ENCODE measurements around the gene JPH4.

JPH4 gene

DNA sequence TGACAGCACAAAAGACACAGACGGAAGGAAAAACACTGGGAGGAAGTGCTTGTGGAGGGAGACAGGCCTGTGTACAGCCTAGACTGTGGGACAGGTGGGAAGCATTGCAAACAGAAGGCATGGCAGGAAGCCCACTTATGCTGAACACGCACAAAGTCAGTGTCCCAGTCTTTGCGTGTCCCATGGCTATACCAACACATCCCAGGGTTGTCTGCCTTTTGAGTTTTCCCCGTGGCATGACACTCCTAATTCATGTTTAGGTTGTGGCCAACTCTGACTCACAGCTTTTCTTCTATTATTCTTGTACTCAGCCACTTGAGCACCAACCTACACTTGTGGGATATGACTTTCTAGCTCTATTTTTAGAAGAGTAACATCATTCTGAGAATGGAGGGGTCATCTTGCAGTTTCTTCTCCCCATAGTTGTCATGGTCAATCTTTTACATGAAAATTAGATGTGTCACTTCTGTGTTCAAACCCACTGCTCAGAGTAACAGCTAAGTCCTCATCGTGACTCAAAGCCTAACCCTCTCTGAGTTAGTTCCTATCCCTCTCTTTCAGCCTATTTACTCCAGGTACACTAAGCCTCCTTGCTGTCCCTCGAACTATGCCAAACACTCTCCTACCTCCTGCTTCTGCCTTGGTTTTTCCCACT, 27.5 kb upstream of the JPH4 start:
- TF ChIP-seq SNAI2 (CRISPR knock-in tag; IDR thresholded peaks at IDR 0.05) = no peak
- TF ChIP-seq ZNF565 (CRISPR knock-in tag; conservative IDR thresholded peaks at IDR 0.05; ENCODE audit: low read depth) = no peak
- no peak for TF ChIP-seq ISL1 (CRISPR knock-in tag; IDR thresholded peaks at IDR 0.05)
- TF ChIP-seq OSR1 (CRISPR knock-in tag; IDR thresholded peaks at IDR 0.05) = no peak
- TF ChIP-seq, protein P1, sequence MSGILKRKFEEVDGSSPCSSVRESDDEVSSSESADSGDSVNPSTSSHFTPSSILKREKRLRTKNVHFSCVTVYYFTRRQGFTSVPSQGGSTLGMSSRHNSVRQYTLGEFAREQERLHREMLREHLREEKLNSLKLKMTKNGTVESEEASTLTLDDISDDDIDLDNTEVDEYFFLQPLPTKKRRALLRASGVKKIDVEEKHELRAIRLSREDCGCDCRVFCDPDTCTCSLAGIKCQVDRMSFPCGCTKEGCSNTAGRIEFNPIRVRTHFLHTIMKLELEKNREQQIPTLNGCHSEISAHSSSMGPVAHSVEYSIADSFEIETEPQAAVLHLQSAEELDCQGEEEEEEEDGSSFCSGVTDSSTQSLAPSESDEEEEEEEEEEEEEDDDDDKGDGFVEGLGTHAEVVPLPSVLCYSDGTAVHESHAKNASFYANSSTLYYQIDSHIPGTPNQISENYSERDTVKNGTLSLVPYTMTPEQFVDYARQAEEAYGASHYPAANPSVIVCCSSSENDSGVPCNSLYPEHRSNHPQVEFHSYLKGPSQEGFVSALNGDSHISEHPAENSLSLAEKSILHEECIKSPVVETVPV (CRISPR knock-in tag; IDR thresholded peaks at IDR 0.05) = no peak
- no peak for TF ChIP-seq TCF4 (CRISPR knock-in tag; IDR thresholded peaks at IDR 0.05; ENCODE audit: borderline replicate concordance)
- TF ChIP-seq, protein P2, sequence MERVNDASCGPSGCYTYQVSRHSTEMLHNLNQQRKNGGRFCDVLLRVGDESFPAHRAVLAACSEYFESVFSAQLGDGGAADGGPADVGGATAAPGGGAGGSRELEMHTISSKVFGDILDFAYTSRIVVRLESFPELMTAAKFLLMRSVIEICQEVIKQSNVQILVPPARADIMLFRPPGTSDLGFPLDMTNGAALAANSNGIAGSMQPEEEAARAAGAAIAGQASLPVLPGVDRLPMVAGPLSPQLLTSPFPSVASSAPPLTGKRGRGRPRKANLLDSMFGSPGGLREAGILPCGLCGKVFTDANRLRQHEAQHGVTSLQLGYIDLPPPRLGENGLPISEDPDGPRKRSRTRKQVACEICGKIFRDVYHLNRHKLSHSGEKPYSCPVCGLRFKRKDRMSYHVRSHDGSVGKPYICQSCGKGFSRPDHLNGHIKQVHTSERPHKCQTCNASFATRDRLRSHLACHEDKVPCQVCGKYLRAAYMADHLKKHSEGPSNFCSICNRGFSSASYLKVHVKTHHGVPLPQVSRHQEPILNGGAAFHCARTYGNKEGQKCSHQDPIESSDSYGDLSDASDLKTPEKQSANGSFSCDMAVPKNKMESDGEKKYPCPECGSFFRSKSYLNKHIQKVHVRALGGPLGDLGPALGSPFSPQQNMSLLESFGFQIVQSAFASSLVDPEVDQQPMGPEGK (CRISPR knock-in tag; IDR thresholded peaks at IDR 0.05; ENCODE audit: borderline replicate concordance) = no peak
- TF ChIP-seq ZNF70 (CRISPR knock-in tag; IDR thresholded peaks at IDR 0.05) = no peak
- TF ChIP-seq, protein P3, sequence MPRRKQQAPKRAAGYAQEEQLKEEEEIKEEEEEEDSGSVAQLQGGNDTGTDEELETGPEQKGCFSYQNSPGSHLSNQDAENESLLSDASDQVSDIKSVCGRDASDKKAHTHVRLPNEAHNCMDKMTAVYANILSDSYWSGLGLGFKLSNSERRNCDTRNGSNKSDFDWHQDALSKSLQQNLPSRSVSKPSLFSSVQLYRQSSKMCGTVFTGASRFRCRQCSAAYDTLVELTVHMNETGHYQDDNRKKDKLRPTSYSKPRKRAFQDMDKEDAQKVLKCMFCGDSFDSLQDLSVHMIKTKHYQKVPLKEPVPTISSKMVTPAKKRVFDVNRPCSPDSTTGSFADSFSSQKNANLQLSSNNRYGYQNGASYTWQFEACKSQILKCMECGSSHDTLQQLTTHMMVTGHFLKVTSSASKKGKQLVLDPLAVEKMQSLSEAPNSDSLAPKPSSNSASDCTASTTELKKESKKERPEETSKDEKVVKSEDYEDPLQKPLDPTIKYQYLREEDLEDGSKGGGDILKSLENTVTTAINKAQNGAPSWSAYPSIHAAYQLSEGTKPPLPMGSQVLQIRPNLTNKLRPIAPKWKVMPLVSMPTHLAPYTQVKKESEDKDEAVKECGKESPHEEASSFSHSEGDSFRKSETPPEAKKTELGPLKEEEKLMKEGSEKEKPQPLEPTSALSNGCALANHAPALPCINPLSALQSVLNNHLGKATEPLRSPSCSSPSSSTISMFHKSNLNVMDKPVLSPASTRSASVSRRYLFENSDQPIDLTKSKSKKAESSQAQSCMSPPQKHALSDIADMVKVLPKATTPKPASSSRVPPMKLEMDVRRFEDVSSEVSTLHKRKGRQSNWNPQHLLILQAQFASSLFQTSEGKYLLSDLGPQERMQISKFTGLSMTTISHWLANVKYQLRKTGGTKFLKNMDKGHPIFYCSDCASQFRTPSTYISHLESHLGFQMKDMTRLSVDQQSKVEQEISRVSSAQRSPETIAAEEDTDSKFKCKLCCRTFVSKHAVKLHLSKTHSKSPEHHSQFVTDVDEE (CRISPR knock-in tag; IDR thresholded peaks at IDR 0.05) = no peak
- TF ChIP-seq ZC3H10 (CRISPR knock-in tag; IDR thresholded peaks at IDR 0.05) = no peak
- no peak for TF ChIP-seq BACH2 (CRISPR knock-in tag; IDR thresholded peaks at IDR 0.05; ENCODE audit: borderline replicate concordance)
- no peak for TF ChIP-seq TOX (CRISPR knock-in tag; IDR thresholded peaks at IDR 0.05; ENCODE audit: borderline replicate concordance)
- no peak for TF ChIP-seq ZNF8 (CRISPR knock-in tag; IDR thresholded peaks at IDR 0.05)
- no peak for TF ChIP-seq ESRRG (CRISPR knock-in tag; IDR thresholded peaks at IDR 0.05)
- TF ChIP-seq ZFP3 (CRISPR knock-in tag; IDR thresholded peaks at IDR 0.05) = no peak
- TF ChIP-seq GLIS3 (CRISPR knock-in tag; IDR thresholded peaks at IDR 0.05) = no peak
- no peak for TF ChIP-seq RARB (CRISPR knock-in tag; IDR thresholded peaks at IDR 0.05)
- ATAC-seq = no peak

DNA sequence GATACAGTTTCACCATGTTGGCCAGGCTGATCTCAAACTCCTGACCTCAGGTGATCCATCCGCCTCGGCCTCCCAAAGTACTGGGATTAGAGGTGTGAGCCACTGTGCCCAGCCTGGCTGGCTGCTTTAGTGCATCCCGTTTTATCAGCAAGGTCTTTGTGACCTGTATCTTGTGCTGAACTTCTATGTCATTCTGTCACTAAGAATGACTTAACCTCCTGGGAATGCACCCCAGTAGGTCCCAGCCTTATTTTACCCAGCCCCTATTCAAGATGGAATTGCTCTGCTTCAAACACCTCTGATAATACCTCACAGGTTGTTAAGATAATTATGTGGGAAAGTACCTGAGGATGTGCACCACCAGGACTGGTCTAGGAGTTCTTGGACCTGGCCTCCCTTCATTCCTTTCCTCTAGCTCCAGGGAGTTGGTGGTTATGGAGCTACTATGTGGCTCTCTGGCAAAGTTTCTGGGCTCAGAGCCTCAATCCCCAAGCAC, 26.1 kb upstream of the JPH4 start:
- no peak for ATAC-seq

More for the DNA sequence above, 26.1 kb upstream of the JPH4 start:
- TF ChIP-seq TCF4 (CRISPR knock-in tag; IDR thresholded peaks at IDR 0.05; ENCODE audit: borderline replicate concordance) (no peak), ARNTL (CRISPR knock-in tag; IDR thresholded peaks at IDR 0.05; ENCODE audit: borderline replicate concordance, low read depth) (no peak), OSR1 (CRISPR knock-in tag; IDR thresholded peaks at IDR 0.05) (no peak), GLIS3 (CRISPR knock-in tag; IDR thresholded peaks at IDR 0.05) (no peak), PPARA (CRISPR knock-in tag; IDR thresholded peaks at IDR 0.05; ENCODE audit: borderline replicate concordance) (no peak), ZC3H10 (CRISPR knock-in tag; IDR thresholded peaks at IDR 0.05) (no peak), RARB (CRISPR knock-in tag; IDR thresholded peaks at IDR 0.05) (no peak), ZFP3 (CRISPR knock-in tag; IDR thresholded peaks at IDR 0.05) (no peak), ISL1 (CRISPR knock-in tag; IDR thresholded peaks at IDR 0.05) (no peak), ZNF8 (CRISPR knock-in tag; IDR thresholded peaks at IDR 0.05) (no peak), ESRRG (CRISPR knock-in tag; IDR thresholded peaks at IDR 0.05) (no peak), SNAI2 (CRISPR knock-in tag; IDR thresholded peaks at IDR 0.05) (no peak)
- TF ChIP-seq, protein P3 (CRISPR knock-in tag; IDR thresholded peaks at IDR 0.05) = no peak
- TF ChIP-seq, protein P4, sequence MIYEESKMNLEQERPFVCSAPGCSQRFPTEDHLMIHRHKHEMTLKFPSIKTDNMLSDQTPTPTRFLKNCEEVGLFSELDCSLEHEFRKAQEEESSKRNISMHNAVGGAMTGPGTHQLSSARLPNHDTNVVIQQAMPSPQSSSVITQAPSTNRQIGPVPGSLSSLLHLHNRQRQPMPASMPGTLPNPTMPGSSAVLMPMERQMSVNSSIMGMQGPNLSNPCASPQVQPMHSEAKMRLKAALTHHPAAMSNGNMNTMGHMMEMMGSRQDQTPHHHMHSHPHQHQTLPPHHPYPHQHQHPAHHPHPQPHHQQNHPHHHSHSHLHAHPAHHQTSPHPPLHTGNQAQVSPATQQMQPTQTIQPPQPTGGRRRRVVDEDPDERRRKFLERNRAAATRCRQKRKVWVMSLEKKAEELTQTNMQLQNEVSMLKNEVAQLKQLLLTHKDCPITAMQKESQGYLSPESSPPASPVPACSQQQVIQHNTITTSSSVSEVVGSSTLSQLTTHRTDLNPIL (CRISPR knock-in tag; IDR thresholded peaks at IDR 0.05; ENCODE audit: low read depth) = no peak
